GM12864 (cell line): ENCODE data around the gene RFT1.

ENCODE experiments used
- DNase-seq: peaks from one replicate; pipeline ENCODE4 v3.0.0-alpha.2; 2011; ENCODE audit warnings: low read depth
- H3K4me3 ChIP-seq: 2 replicates; pipeline ENCODE4 v1.5.1; 2011; ENCODE audit warnings: mild to moderate bottlenecking, low read depth, low read length, control low read depth
- TF ChIP-seq, protein P1 (sequence below): IDR thresholded peaks from 2 replicates; pipeline ENCODE4 v1.5.1; 2011; ENCODE audit warnings: low read depth, mild to moderate bottlenecking, moderate library complexity, low read length, control low read depth, inconsistent platforms; ENCODE audit errors: missing control alignments

RFT1 gene

DNA sequence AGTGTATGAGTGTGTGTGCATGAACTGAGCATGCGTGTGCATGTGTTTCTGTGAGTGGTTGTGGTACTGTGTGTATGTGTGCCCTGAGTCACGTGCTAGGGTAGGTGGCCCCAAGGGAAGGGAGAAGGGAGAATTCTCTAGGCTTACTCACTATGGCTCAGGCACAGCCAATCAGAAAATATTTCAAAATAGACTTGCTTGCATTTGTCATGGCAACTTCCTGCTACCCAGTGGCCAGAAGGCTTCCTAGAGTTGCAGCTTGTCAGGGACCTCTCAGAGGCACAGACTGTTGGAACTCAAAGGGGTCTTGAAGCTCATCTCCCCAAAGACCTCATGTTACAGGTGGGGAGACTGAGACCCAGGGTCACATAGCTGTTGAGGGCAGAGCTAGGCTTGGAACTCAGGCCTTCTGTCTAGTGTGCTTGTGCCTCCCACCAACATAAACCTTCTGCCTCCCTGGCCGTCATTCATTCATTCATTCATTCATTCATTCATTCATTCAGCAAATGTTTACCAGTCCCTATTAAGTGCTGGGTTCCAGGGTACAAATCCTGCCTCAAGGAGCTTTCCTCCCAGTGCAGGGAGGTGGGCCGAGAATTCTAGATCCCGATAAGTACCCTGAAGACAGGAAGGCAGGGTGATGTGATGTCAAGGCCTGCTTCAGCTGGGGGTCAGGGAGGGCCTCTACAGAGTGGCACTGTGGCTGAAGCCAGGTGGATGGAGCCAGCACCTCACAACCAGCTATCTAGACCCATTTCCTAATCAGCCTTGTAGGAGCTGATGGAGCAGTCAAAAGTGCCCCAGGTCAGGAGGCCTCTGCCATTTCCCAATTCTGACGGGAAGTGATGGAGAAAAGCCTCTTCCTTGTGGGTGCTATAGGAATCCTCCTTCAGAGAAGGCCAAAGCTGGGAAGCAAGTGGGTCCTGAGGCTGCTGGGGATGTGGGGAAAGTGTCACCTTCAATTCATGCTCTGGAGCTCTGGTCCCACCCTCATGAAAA lies 10.9 kb upstream of the RFT1 start:
- DNase-seq, result no peak
- TF ChIP-seq, protein P1, sequence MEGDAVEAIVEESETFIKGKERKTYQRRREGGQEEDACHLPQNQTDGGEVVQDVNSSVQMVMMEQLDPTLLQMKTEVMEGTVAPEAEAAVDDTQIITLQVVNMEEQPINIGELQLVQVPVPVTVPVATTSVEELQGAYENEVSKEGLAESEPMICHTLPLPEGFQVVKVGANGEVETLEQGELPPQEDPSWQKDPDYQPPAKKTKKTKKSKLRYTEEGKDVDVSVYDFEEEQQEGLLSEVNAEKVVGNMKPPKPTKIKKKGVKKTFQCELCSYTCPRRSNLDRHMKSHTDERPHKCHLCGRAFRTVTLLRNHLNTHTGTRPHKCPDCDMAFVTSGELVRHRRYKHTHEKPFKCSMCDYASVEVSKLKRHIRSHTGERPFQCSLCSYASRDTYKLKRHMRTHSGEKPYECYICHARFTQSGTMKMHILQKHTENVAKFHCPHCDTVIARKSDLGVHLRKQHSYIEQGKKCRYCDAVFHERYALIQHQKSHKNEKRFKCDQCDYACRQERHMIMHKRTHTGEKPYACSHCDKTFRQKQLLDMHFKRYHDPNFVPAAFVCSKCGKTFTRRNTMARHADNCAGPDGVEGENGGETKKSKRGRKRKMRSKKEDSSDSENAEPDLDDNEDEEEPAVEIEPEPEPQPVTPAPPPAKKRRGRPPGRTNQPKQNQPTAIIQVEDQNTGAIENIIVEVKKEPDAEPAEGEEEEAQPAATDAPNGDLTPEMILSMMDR, result no peak
- H3K4me3 ChIP-seq, result no peak overlapping the region

- TF ChIP-seq, protein P1, result no peak
- no peak overlapping the region for H3K4me3 ChIP-seq
- no peak for DNase-seq
Observed at GRCh38 chr3:53139906-53140846, 9.9 kb upstream of the RFT1 start.

DNA sequence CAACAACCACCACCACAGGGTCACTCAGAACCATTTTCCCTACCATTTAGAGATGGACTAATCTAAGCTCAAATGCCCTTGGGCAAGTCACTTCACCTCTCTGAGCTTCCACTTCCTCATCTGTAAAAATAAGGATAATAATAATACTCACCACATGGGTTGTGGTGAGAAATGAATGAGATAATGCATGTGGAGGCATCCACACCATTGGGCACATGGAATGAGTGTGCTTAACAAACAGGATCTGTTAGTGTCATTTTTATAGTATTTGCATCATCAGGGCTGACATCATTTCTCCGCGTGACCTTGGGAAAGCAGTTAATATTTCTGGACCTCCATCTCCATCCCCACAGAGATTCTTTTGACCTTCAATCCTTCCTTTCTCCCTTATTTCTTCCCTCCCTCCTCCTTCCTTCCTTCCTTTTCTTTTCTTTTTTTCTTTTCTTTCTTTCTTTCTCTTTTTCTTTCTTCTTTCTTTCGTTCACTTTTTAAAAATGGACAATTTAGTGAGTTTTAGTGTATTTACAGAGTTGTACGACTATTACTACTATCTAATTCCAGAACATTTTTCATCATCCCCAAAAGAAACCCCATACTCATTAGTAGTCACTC lies 7.7 kb upstream of the RFT1 start:
- TF ChIP-seq, protein P1, result no peak
- no peak overlapping the region for H3K4me3 ChIP-seq
- no peak for DNase-seq

DNA sequence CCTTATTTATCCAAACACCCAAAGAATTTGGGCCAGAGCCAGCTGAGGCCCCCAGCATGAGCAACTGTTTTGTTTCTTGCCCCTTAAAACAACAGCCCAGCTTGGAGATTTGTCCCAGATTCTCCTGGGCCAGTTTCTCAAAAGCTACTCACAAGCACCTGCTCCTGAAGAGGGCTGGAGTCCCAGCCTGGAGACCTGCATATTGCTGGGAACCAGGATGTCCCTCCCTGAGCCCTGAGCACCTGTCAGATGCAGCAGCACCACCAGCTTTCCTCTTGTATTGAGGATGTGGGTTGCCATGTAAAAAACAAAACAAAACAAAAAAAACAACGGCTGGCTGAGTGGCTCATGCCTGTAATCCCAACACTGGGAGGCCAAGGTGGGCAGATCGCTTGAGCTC lies 7.0 kb upstream of the RFT1 start:
- DNase-seq, result no peak
- TF ChIP-seq, protein P1, result no peak
- H3K4me3 ChIP-seq, result no peak overlapping the region

- no peak overlapping the region for H3K4me3 ChIP-seq
- TF ChIP-seq, protein P1, result peak; percentile 92
- no peak for DNase-seq
Observed at GRCh38 chr3:53134631-53135232, 4.5 kb upstream of the RFT1 start.

GRCh38 chr3:53132347-53132746 lies 2.1 kb upstream of the RFT1 start:
- H3K4me3 ChIP-seq, result no peak overlapping the region
- TF ChIP-seq, protein P1, result no peak
- no peak for DNase-seq
